A204.1 (cell line): ENCODE measurements around the gene KIFC3.
"Not testable (repeated sequence)": the region's sequence is repeated elsewhere in the genome, so short reads cannot be mapped to it uniquely, and the experiment has no call there.

Experiments
- FAIRE-seq: peaks from 2 replicates; lab custom pipeline; 2012; peaks lifted over from hg19 to GRCh38; lab: Jason Lieb, UNC

Gene KIFC3

DNA sequence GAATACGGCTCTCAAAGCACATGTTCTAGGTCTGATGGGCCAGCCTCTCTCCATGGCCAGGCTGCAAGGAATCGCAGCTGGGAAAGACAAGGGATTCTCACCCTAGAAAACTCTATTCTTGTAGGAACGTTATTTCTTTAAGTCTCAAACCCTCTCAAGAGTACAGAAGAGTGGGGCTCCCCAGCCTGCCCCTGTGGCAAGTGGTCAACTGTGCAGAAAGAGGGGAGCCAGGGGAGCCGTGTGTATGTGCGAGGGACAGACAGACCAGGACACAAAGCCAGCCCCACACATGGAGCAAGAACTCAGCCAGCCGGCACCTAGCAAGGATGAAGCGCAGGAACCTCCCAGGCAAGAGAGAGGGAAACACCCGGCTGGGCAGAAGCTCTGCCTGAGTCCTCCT lies 16.4 kb downstream of the KIFC3 start:
- FAIRE-seq: no peak

GRCh38 chr16:57785385-57785784 lies 16.9 kb downstream of the KIFC3 start:
- FAIRE-seq: no peak

- FAIRE-seq: no peak
Measured at GRCh38 chr16:57784334-57784733, 18.0 kb downstream of the KIFC3 start.

DNA sequence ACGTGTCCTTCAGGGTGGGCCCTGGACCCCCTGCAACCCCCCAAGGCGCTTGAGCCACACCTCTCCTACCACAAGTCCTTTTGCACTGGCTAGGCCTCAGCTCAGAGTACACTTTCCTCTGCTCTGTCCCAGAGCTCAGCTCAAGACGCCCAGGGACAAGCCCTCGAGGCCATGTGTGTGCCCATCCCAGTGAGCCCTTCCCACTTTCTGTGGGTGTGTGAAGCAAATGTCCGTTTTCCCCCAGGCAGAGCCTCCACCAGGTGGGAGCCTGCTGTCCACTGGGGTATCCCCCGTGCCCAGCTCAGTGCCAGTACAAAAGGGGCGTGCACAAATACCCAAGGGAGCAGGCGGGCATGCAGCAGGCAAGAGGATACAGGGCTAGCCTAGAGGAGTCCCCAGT lies 18.4 kb downstream of the KIFC3 start:
- FAIRE-seq: no peak

- no peak for FAIRE-seq
Measured at GRCh38 chr16:57783116-57783515, 19.2 kb downstream of the KIFC3 start.

GRCh38 chr16:57782607-57783055 lies 19.7 kb downstream of the KIFC3 start:
- FAIRE-seq: not testable (repeated sequence)

- FAIRE-seq: no peak
Measured at GRCh38 chr16:57781741-57782606, 20.3 kb downstream of the KIFC3 start.

- FAIRE-seq: no peak
Measured at GRCh38 chr16:57781349-57781740, 20.9 kb downstream of the KIFC3 start.

- FAIRE-seq: not testable (repeated sequence)
Measured at GRCh38 chr16:57779836-57780235, 22.5 kb downstream of the KIFC3 start.

DNA sequence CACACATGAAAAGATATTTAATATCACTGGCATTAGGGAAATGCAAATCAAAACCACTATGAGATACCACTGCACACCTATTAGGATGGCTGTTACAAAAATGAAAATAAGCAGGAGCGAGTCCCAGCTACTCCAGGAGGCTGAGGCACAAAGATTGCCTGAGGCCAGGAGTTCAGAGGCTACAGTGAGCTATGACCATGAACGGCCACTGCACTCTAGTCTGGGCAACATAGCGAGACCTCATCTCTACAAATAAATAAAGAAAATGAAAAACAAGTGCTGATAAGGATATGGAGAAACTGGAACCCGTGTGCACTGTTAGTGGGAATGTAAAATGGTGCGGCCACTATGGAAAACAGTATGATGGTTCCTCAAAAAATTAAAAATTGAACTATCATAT lies 23.6 kb downstream of the KIFC3 start:
- no peak for FAIRE-seq

GRCh38 chr16:57775661-57776469 lies 26.4 kb downstream of the KIFC3 start:
- FAIRE-seq: no peak

DNA sequence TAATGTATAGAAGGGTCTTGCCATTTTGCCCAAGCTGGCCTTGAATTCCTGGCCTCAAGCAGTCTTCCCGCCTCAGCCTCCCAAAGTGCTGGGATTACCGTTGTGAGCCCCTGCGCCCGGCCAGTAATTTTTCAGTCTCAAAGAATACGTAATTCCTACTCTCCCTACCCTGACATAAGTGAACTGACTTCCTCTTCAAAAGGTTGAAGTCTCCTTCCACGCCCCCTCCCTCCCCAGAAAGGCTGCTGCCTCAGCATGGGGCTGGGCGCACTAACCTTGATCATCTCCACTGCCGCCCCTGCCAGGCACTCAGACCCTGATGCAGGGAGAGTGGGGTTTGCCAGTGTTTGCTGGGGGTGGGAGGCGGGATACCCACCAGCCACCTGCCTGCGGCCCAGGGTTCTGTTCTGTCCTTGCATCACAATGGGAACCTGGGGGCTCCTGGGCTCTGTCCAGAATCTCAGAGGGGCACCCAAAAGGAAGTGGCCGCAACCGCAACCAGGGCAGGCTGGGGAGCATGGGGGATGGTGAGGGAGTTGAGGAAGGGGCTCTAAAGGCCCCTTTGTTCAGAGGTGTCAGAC lies 27.5 kb downstream of the KIFC3 start:
- FAIRE-seq: no peak

DNA sequence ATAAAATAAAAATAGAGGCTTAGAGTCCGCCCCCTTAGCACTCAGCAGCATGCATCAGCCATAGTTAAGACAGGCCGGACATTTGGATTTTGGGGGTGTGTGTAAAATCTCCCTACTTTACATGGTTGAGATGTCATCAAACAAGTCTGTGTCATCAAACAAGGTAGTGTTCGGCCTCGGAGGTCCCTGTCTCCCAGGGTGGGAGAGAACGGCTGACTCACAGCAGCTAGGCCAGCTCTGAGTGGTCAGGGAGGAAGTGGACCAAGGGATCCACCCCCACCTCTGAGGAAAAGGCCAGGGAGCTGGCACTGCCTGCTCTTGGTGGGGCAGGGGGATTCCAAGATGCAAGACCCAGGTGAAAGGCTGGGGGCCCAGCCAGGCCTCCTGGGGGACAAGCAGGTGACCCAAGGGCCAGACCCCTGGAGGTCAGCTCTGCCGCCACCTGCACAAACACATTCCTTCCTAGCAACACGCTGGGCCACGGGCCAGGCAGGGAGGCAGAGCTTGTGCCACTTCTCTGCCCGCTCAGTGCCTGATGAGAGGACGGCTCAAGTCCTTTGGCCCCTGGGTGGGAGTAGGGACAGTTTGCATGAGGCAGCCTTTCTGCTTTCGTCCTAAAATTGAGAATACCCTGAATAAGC lies 28.5 kb downstream of the KIFC3 start:
- FAIRE-seq: no peak

DNA sequence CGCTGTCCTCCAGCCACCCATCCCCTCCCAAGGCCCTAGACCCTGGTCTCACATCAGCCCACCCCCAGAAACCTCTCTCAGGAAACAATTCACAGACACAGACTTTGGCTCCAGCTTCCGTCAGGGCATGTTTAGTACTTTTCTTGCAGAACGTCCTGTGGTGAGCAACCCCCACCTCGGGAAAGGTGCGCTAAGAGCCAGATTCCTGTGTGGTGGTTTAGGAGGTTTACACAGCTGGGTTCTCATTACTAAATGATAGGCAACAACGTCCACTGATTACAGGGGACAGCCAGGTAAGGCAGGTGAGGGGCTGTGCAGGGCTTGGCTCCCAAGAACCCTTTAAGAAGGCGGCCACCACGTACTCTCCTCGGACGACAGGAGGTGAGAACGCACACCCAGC lies 29.3 kb downstream of the KIFC3 start:
- FAIRE-seq: no peak

GRCh38 chr16:57771141-57771785 lies 31.0 kb downstream of the KIFC3 start:
- no peak for FAIRE-seq

DNA sequence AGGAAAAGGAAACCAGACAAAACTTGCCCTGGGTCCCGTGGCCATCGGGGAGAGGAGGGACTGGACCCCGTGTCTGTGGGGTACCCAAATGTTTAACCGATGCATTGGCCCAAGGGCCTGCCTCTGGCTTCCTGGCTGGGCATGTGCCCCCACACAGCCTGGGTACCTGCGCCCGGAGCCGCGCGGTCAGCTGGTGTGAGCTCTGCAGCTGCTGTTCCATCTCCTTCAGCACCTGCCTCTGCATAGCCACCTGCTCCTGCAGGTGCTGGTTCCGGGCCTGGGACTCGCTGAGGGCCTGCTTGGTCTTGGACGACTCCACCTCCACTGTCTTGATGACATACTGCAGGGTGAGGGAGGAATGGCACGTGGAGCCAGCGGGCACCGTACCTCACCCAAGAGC lies 31.9 kb downstream of the KIFC3 start:
- FAIRE-seq: no peak

GRCh38 chr16:57769541-57770145 lies 32.6 kb downstream of the KIFC3 start:
- FAIRE-seq: no peak

GRCh38 chr16:57766714-57767348 lies 35.5 kb downstream of the KIFC3 start:
- FAIRE-seq: no peak

DNA sequence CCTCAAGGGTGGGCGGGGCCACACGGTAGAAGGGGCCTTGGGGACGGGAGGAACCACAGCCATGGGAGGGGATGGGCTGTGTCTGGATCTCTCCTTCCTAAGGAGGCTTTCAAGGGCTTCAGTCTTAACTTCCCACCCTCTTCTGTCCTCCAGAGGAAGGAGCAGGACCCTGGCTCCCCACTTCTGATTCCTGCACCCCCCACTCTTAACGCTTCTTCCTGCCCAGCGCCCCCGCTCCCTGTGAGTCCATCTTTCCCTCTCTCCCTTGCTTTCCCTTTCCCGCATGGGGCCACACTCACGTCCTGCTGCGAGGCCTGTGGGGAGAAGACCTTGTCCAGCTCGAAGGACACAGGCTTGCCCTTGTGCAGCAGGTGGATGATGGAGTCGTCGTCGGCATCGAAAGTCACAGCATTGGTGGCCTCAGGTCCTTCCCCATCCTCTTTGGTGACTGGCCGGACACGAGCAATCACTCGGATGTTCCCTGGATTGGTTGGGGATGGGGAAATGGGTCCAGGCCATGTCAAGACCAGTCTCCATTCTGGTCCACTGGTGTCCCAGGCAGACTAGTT lies 37.0 kb downstream of the KIFC3 start:
- FAIRE-seq: no peak

GRCh38 chr16:57764341-57765159 lies 37.7 kb downstream of the KIFC3 start:
- no peak for FAIRE-seq
